Caki2 (cell line): ENCODE data around the gene USP17L10. TPM values are rescaled to one million over a fixed set of nuclear protein-coding genes. Genes with fewer than 3 reads are reported as not detected.
"Not testable (repeated sequence)": the region's sequence is repeated elsewhere in the genome, so short reads cannot be mapped to it uniquely, and the experiment has no call there.

Experiments used
- DNase-seq: peaks from one replicate; pipeline ENCODE4 v3.0.0-alpha.2; 2015; ENCODE audit warnings: low read depth
- in situ Hi-C: cut with HindIII; loops from 2 replicates; pipeline ENCODE4 v1.10.0; 2016; ENCODE audit warnings: low sequenced_read_pairs, low pct_unique_long_range_greater_than_20kb, mixed read lengths
- total RNA-seq: library from RNA; depleted of rRNA; stranded (reverse); fragments of >200 nt; shearing (Covaris generic); gene quantifications from 2 replicates; pipeline ENCODE4 v1.2.3, GENCODE V29; 2014; ENCODE audit warnings: low replicate concordance; rRNA removed

Gene USP17L10
- total RNA-seq, result not detected in 2 replicates

- in situ Hi-C loops, result not testable (repeated sequence)
These were observed at the start of gene USP17L10 for GRCh38 chr4:9210357-9210756. Gene USP17L10, plus strand, starts transcription at chr4:9210657. Its CDS starts 0 bp downstream, at chr4:9210657.

DNA sequence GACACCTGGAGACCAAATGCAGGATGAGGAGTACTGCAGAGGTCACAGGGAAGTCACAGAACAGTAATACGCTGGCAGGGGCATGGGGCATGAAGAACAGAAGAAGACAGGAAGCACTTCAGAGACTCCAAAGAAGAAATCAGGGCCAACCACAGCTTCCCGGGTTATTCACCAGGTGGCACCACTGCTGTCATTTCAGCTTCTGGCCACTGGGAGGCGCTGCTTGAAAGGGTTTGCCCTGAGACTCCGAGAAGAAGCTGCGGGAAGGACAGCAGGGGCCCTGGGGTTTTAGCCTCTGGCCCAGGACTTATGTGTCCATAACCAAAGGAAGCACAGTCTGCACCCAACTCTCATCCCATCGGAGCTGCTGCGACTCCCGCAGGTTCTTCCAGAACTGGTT is 44.5 kb upstream of the USP17L10 start:
- in situ Hi-C loops, DNase-seq: not testable (repeated sequence)

More at GRCh38 chr4:9210357-9210756, at the start of gene USP17L10:
- DNase-seq, result not testable (repeated sequence)

GRCh38 chr4:9169791-9170459 is 40.5 kb upstream of the USP17L10 start, which contains the start of gene FAM90A26:
Gene FAM90A26, plus strand, starts transcription at chr4:9170409. Its CDS starts 2,764 bp downstream, at chr4:9173173.
- in situ Hi-C loops, result not testable (repeated sequence)

GRCh38 chr4:9214701-9215100 is 4.2 kb downstream of the USP17L10 start:
- DNase-seq, in situ Hi-C loops: not testable (repeated sequence)

More at GRCh38 chr4:9169791-9170459, 40.5 kb upstream of the USP17L10 start, which contains the start of gene FAM90A26:
- not testable (repeated sequence) for DNase-seq

DNA sequence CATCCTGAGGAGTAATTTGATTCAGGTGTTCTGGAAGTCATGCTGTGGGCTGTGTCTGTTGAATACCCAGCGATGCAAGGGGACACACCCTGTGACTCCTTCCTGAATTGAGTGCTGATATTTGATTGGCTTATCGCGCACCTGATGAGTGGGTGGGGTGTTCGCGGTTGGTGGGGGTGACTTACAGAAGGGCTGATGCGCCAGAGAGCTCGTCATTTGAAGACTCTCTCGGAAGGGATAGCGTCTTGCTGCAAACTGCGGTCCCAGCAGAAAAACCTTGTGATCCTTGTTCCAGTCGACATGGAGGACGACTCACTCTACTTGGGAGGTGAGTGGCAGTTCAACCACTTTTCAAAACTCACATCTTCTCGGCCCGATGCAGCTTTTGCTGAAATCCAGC is 4.6 kb downstream of the USP17L10 start, which contains the start of gene USP17L11:
Gene USP17L11 (plus strand): TSS at position 301 of the 400 bp plus-strand sequence. CDS start 0 bp downstream, at position 301.
- DNase-seq, in situ Hi-C loops: not testable (repeated sequence)

DNA sequence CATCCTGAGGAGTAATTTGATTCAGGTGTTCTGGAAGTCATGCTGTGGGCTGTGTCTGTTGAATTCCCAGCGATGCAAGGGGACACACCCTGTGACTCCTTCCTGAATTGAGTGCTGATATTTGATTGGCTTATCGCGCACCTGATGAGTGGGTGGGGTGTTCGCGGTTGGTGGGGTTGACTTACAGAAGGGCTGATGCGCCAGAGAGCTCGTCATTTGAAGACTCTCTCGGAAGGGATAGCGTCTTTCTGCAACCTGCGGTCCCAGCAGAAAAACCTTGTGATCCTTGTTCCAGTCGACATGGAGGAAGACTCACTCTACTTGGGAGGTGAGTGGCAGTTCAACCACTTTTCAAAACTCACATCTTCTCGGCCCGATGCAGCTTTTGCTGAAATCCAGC is 9.4 kb downstream of the USP17L10 start, which contains the start of gene USP17L12:
Gene USP17L12 (plus strand): TSS at position 301 of the 400 bp plus-strand sequence. CDS start 0 bp downstream, at position 301.
- DNase-seq, in situ Hi-C loops: not testable (repeated sequence)

- in situ Hi-C loops, DNase-seq: not testable (repeated sequence)
These were observed 14.1 kb downstream of the USP17L10 start, which contains the start of gene USP17L13 for GRCh38 chr4:9224596-9224995. Gene USP17L13, plus strand, starts transcription at chr4:9224896. Its CDS starts 0 bp downstream, at chr4:9224896.

- DNase-seq, in situ Hi-C loops: not testable (repeated sequence)
These were observed 19.8 kb downstream of the USP17L10 start for GRCh38 chr4:9230249-9230648.

DNA sequence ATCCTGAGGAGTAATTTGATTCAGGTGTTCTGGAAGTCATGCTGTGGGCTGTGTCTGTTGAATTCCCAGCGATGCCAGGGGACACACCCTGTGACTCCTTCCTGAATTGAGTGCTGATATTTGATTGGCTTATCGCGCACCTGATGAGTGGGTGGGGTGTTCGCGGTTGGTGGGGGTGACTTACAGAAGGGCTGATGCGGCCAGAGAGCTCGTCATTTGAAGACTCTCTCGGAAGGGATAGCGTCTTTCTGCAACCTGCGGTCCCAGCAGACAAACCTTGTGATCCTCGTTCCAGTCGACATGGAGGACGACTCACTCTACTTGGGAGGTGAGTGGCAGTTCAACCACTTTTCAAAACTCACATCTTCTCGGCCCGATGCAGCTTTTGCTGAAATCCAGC is 23.6 kb downstream of the USP17L10 start, which contains the start of gene USP17L15:
Gene USP17L15 (plus strand): TSS at position 301 of the 400 bp plus-strand sequence. CDS start 0 bp downstream, at position 301.
- in situ Hi-C loops, DNase-seq: not testable (repeated sequence)

DNA sequence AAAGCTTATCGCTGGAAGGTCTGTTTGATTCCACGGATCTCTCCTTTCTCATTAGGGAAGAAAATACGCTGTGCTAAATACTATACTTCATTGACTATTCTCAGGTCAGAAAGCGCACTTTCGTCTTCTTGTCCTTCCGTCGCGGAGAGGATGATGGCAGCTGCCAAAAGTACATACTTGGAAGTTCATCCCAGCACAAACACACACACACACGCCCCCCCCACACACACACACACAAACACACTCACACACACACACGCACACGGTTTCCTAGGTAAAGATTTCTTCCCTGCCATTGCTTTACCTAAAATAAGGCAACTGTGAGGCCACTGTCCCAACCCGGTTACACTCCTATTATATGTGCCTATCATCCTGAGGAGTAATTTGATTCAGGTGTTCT is 28.0 kb downstream of the USP17L10 start:
- DNase-seq, in situ Hi-C loops: not testable (repeated sequence)

DNA sequence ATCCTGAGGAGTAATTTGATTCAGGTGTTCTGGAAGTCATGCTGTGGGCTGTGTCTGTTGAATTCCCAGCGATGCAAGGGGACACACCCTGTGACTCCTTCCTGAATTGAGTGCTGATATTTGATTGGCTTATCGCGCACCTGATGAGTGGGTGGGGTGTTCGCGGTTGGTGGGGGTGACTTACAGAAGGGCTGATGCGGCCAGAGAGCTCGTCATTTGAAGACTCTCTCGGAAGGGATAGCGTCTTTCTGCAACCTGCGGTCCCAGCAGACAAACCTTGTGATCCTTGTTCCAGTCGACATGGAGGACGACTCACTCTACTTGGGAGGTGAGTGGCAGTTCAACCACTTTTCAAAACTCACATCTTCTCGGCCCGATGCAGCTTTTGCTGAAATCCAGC is 33.1 kb downstream of the USP17L10 start, which contains the start of gene USP17L17:
Gene USP17L17 (plus strand): TSS at position 301 of the 400 bp plus-strand sequence. CDS start 0 bp downstream, at position 301.
- in situ Hi-C loops, DNase-seq: not testable (repeated sequence)

- in situ Hi-C loops, DNase-seq: not testable (repeated sequence)
These were observed 37.7 kb downstream of the USP17L10 start, which contains the start of gene USP17L18 for GRCh38 chr4:9247953-9248680. Gene USP17L18, plus strand, starts transcription at chr4:9248630. Its CDS starts 0 bp downstream, at chr4:9248630.

DNA sequence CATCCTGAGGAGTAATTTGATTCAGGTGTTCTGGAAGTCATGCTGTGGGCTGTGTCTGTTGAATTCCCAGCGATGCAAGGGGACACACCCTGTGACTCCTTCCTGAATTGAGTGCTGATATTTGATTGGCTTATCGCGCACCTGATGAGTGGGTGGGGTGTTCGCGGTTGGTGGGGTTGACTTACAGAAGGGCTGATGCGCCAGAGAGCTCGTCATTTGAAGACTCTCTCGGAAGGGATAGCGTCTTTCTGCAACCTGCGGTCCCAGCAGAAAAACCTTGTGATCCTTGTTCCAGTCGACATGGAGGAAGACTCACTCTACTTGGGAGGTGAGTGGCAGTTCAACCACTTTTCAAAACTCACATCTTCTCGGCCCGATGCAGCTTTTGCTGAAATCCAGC is 42.6 kb downstream of the USP17L10 start, which contains the start of gene USP17L19:
Gene USP17L19 (plus strand): TSS at position 301 of the 400 bp plus-strand sequence. CDS start 0 bp downstream, at position 301.
- in situ Hi-C loops, DNase-seq: not testable (repeated sequence)

- DNase-seq, in situ Hi-C loops: not testable (repeated sequence)
These were observed 47.4 kb downstream of the USP17L10 start, which contains the start of gene USP17L20 for GRCh38 chr4:9257824-9258223. Gene USP17L20, plus strand, starts transcription at chr4:9258124. Its CDS starts 0 bp downstream, at chr4:9258124.
